Ovary (tissue), 9 donors: Measurements from ENCODE around the gene BTBD17. TPM values are rescaled to one million over a fixed set of nuclear protein-coding genes. Genes with fewer than 3 reads are reported as not detected.

Source experiments
- DNase-seq, 5 donors: peaks; one replicate each; pipeline ENCODE4 v3.0.0-alpha.2; 2019 to 2020
- H3K27ac ChIP-seq, 2 donors: fragments of 200-600 bp; one replicate each; pipeline versions ENCODE4 v1.5.1 to v1.8.0; 2019 to 2022
- H3K27me3 ChIP-seq: fragments of 200-600 bp; one replicate; pipeline ENCODE4 v1.8.0; 2022
- H3K36me3 ChIP-seq: fragments of 200-600 bp; sonication (generic); one replicate; pipeline ENCODE4 v1.5.1; 2019
- H3K4me1 ChIP-seq: one replicate; pipeline ENCODE4 v1.8.1; 2013; ENCODE audit warnings: mild to moderate bottlenecking, moderate library complexity; ENCODE audit not compliant: insufficient read depth
- H3K4me3 ChIP-seq: fragments of 200-600 bp; sonication (generic); one replicate; pipeline ENCODE4 v1.5.1; 2017
- H3K9me3 ChIP-seq, 2 donors: fragments of 200-600 bp in 1 of 2; sonication (generic) in 1 of 2; one replicate each; pipeline versions ENCODE4 v1.5.1 to v1.8.1; 2013 to 2019; ENCODE audit warnings: mild to moderate bottlenecking in 1 of 2, moderate library complexity in 1 of 2
- EP300 ChIP-seq: sonication (generic); formaldehyde crosslinking; IDR thresholded peaks from one replicate; pipeline ENCODE4 v1.6.1; 2017; ENCODE audit warnings: antibody characterized with exemption
- POLR2A ChIP-seq: fragments of 450-650 bp; IDR thresholded peaks from one replicate; pipeline ENCODE4 v1.6.1; 2017; ENCODE audit warnings: antibody characterized with exemption, mild to moderate bottlenecking, moderate library complexity
- WGBS, 3 donors: extraction: QIAGEN DNeasy Blood & Tissue Kit in 1 of 3; methylation state at CpG; one replicate each; pipeline versions ENCODE4 v1.1.5 to v1.1.7; 2013 to 2017; 5-methylcytosine and 5-hydroxymethylcytosine counted together
- intact Hi-C, 4 donors: fragments of 100-400 bp; cut with DNase I; formaldehyde crosslinking; loops; one replicate each; pipeline versions ENCODE4 v1.11.0 to v1.15.1; 2022 to 2023
- polyA plus RNA-seq, 2 donors: library from polyadenylated mRNA; stranded (reverse); fragments of 200-250 nt in 1 of 2; fragments of 350-450 nt in 1 of 2; fragmentation: Illumina TruSeq in 1 of 2; extraction: RNeasy Lipid Tissue Mini Kit (QIAGEN cat#74804) in 1 of 2; gene quantifications; one replicate each; pipeline ENCODE4 v1.2.3, GENCODE V29; 2013 to 2014
- total RNA-seq, 7 donors: library from RNA; depleted of rRNA in 2 of 7; stranded (reverse); fragments of >200 nt in 2 of 7; fragmentation: NEBNext Ultra II Directional in 3 of 7; extraction: Animal tissue kit (Norgen Biotek cat#: 25700) in 3 of 7; gene quantifications; one replicate each; pipeline versions ENCODE4 v1.1.0 to v1.2.4, GENCODE V29; 2016 to 2023
- TF ChIP-seq, protein P1 (sequence below), 3 donors: fragments of 450-650 bp in 2 of 3; fragments of 200-600 bp in 1 of 3; IDR thresholded peaks; one replicate each; pipeline versions ENCODE4 v1.5.1 to v1.8.0; 2016 to 2022; ENCODE audit warnings: antibody characterized with exemption in 3 of 3, mild to moderate bottlenecking in 1 of 3
- donor health status: DM: no; HTN: no; CAD: no; lungs with moderate emphysema.
- donor health status: DM: no; HTN: no; CAD: no.
- donor health status: Bipolar disorder and iron deficiency.
- donor health status: DM: yes; HTN: yes; CAD: no.
- donor health status: DM: no; HTN: no; CAD: no.
- donor health status: DM: yes; HTN: yes; CAD: no.

The BTBD17 gene
- total and polyA plus RNA-seq, 9 donors = not detected

DNA sequence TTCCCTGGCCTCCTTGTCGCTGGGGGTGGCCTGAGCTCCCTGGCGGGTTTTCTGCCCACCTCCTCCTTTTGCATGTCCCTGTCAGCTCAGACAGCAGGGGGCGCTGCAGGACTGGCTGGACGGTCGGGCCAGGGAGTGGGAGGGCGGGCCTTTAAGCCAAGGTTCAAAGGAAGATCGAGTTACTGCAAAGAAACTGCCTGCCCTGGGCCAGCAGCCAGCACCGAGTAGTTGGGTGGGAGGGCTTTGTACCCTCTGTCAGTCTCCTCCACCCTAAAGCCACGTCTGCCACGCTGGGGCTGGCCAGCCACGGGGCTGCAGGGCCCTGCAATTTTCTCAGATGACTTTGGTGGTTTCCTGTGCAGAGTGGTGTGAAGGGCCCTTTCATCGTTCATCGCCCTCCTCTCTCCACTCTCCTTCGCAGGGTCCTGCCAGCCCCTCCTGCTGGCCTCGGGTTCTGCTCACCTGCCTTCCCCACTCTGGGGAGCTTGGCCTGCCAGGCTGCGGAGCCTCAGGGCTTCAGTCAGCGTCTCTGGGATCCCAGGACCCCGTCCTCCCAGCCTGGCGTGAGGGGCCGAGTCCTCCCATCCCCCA, 17.9 kb upstream of the BTBD17 start:
- WGBS, 3 donors = 13 to 19% (median 14%) methylated on average over 20 of the region's 20 CpGs
- TF ChIP-seq, protein P1, sequence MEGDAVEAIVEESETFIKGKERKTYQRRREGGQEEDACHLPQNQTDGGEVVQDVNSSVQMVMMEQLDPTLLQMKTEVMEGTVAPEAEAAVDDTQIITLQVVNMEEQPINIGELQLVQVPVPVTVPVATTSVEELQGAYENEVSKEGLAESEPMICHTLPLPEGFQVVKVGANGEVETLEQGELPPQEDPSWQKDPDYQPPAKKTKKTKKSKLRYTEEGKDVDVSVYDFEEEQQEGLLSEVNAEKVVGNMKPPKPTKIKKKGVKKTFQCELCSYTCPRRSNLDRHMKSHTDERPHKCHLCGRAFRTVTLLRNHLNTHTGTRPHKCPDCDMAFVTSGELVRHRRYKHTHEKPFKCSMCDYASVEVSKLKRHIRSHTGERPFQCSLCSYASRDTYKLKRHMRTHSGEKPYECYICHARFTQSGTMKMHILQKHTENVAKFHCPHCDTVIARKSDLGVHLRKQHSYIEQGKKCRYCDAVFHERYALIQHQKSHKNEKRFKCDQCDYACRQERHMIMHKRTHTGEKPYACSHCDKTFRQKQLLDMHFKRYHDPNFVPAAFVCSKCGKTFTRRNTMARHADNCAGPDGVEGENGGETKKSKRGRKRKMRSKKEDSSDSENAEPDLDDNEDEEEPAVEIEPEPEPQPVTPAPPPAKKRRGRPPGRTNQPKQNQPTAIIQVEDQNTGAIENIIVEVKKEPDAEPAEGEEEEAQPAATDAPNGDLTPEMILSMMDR (IDR thresholded peaks at IDR 0.05) = peak; percentile 93 to 98 (median 97)
- TF ChIP-seq POLR2A (peak; percentile 17), EP300 (no peak)
- H3K4me1 ChIP-seq = peaks cover 2% of the 10 kb centered on the region
- no peaks in the 10 kb centered on the region for H3K27me3 ChIP-seq
- H3K9me3 ChIP-seq = no peaks in the 10 kb centered on the region
- H3K36me3 ChIP-seq = no peaks in the 10 kb centered on the region
- DNase-seq = peak; percentile 91 to 97 (median 96)
- no peak overlapping the region for H3K4me3 ChIP-seq
- H3K27ac ChIP-seq = peak overlapping the region; percentile 0 to 61
- intact Hi-C loops = loop anchor here (1.0 to 2.0 kb wide), 2 partner anchors 79 kb away; no protein-coding TSS in a partner anchor

DNA sequence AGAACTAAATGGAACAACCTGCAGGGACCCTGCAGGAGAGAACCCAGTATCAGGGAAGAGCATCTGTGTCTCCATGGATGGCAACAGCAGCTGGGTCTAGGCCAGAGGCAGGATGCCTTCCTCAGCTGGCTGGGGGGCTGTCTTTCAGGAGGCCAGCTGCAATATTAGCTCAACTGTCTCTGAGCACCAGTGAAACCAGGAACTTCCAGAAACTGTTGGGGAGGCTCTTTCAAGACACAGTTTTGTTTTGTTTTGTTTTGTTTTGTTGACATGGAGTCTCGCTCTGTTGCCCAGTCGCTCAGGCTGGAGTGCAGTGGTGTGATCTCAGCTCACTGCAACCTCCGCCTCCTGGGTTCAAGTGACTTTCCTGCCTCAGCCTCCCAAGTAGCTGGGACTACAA, 13.2 kb upstream of the BTBD17 start:
- Histone ChIP-seq H3K27me3 (no peaks in the 10 kb centered on the region), H3K4me3 (no peak overlapping the region), H3K36me3 (no peaks in the 10 kb centered on the region), H3K27ac (no peak overlapping the region), H3K4me1 (peaks cover 1% of the 10 kb centered on the region), H3K9me3 (no peaks in the 10 kb centered on the region)
- TF ChIP-seq, protein P1 (IDR thresholded peaks at IDR 0.05) = no peak
- TF ChIP-seq POLR2A (no peak), EP300 (no peak)
- WGBS, 3 donors = 79 to 96% (median 79%) methylated on average over 3 of the region's 3 CpGs
- intact Hi-C loops = no loop called here
- no peak for DNase-seq

DNA sequence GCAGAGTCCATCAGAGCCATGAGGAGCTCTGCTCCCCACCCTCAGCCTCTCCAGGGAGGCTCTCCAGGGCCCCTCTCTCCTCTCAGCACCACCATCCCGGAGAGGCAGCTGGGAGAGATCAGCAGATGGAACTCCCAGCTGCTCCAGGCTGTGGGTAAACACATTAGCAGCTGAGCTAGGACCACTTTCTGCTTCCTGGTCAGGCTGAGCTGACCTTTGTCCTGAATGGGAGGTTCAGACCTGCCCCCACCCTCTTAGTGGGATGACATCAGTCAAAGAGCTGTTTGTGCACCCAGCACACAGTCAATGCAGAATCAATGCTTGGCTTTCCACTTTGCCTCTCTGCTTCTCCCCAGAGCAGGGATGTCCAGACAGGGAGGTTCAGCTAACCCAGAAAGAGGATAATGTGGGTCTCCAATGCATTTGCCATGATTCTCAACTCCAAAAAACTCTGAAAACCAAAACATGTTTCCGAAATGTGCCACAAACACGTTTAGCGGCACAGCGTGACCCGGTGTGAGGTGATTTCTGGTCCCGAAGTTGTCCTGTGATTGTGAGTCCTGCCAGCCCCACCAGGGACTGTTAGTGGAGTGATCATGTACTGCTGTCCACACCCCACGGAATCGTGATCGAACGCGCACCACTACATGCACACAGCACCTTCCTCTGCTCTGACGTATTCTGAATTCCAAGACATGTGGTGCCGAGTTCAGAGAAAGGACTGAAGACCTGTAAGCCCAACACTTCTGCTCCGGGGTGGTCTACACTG, 12.4 kb upstream of the BTBD17 start:
- no peaks in the 10 kb centered on the region for H3K36me3 ChIP-seq
- no peaks in the 10 kb centered on the region for H3K4me1 ChIP-seq
- intact Hi-C loops = no loop called here
- H3K27me3 ChIP-seq = no peaks in the 10 kb centered on the region
- no peaks in the 10 kb centered on the region for H3K9me3 ChIP-seq
- TF ChIP-seq, protein P1 (IDR thresholded peaks at IDR 0.05) = no peak
- TF ChIP-seq EP300 (no peak), POLR2A (no peak)
- no peak overlapping the region for H3K27ac ChIP-seq
- 76 to 82% (median 80%) methylated on average over 15 of the region's 15 CpGs for WGBS, 3 donors
- H3K4me3 ChIP-seq = no peak overlapping the region
- DNase-seq = no peak

DNA sequence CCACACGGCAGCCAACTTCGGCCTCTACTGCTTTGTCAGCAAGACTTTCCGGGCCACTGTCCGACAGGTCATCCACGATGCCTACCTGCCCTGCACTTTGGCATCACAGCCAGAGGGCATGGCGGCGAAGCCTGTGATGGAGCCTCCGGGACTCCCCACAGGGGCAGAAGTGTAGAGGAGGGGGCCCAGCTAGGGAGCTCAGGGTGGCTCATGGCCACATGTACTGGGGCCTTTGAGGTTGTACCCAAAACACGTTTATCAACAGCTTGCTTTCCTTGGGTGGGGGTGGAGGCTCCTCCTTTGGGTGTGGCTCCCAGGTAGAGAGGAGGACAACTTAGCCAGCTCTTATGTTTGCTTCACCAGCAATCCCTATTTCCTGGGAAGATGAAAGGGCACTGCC, 10.8 kb upstream of the BTBD17 start:
- TF ChIP-seq EP300 (no peak), POLR2A (no peak)
- TF ChIP-seq, protein P1 (IDR thresholded peaks at IDR 0.05) = no peak
- no peak for DNase-seq
- intact Hi-C loops = no loop called here
- Histone ChIP-seq H3K36me3 (no peaks in the 10 kb centered on the region), H3K27ac (no peak overlapping the region), H3K4me3 (no peak overlapping the region), H3K9me3 (no peaks in the 10 kb centered on the region), H3K4me1 (no peaks in the 10 kb centered on the region), H3K27me3 (no peaks in the 10 kb centered on the region)
- WGBS, 3 donors = 88 to 95% (median 93%) methylated on average over 9 of the region's 9 CpGs
